ENCODE measurements around the gene TAF9.
"Not testable (repeated sequence)": the region's sequence is repeated elsewhere in the genome, so short reads cannot be mapped to it uniquely, and the experiment has no call there.

TAF9 gene

GRCh38 chr5:69369340-69370121 is at the start of gene TAF9, which contains the start of the genes AK6 and RAD17:
Gene TAF9, minus strand, starts transcription at chr5:69369520. Its CDS starts 3,783 bp downstream, at chr5:69365737.
Gene AK6, minus strand, starts transcription at chr5:69369520. Its CDS starts 30 bp downstream, at chr5:69369490.
Gene RAD17, plus strand, starts transcription at chr5:69369818. Its CDS starts 2,391 bp downstream, at chr5:69372209.
- peak; percentile 93 for DNase-seq (ENCODE audit: low spot score)

- no peak for DNase-seq (ENCODE audit: low spot score)
Measured at GRCh38 chr5:69418554-69418953, 49.2 kb upstream of the TAF9 start.

- peak; percentile 3 for DNase-seq (ENCODE audit: low spot score)
Measured at GRCh38 chr5:69416699-69417098, 47.4 kb upstream of the TAF9 start.

- peak; percentile 16 for DNase-seq (ENCODE audit: low spot score)
Measured at GRCh38 chr5:69416180-69416579, 46.9 kb upstream of the TAF9 start.

GRCh38 chr5:69415584-69415958 is 46.3 kb upstream of the TAF9 start:
- DNase-seq (ENCODE audit: low spot score) = peak; percentile 53

- DNase-seq (ENCODE audit: low spot score) = peak; percentile 90
Measured at GRCh38 chr5:69414885-69415583, 45.7 kb upstream of the TAF9 start, which contains the start of gene MARVELD2. Gene MARVELD2, plus strand, starts transcription at chr5:69415116. Its CDS starts 4,270 bp downstream, at chr5:69419386.

- no peak for DNase-seq (ENCODE audit: low spot score)
Measured at GRCh38 chr5:69404659-69405330, 35.5 kb upstream of the TAF9 start.

GRCh38 chr5:69378376-69378775 is 9.1 kb upstream of the TAF9 start:
- no peak for DNase-seq (ENCODE audit: low spot score)

GRCh38 chr5:69374911-69375446 is 5.7 kb upstream of the TAF9 start:
- no peak for DNase-seq (ENCODE audit: low spot score)

- no peak for DNase-seq (ENCODE audit: low spot score)
Measured at GRCh38 chr5:69372394-69372793, 3.1 kb upstream of the TAF9 start.

GRCh38 chr5:69370335-69370734 is 1.0 kb upstream of the TAF9 start:
- DNase-seq (ENCODE audit: low spot score) = not testable (repeated sequence)

- no peak for DNase-seq (ENCODE audit: low spot score)
Measured at GRCh38 chr5:69368458-69369339, 621 bp downstream of the TAF9 start.

GRCh38 chr5:69367697-69368279 is 1.5 kb downstream of the TAF9 start:
- DNase-seq (ENCODE audit: low spot score) = no peak

- DNase-seq (ENCODE audit: low spot score) = no peak
Measured at GRCh38 chr5:69364850-69365249, 4.5 kb downstream of the TAF9 start.

- DNase-seq (ENCODE audit: low spot score) = no peak
Measured at GRCh38 chr5:69364414-69364813, 4.9 kb downstream of the TAF9 start.

GRCh38 chr5:69360442-69360841 is 8.9 kb downstream of the TAF9 start:
- no peak for DNase-seq (ENCODE audit: low spot score)

GRCh38 chr5:69359699-69360098 is 9.6 kb downstream of the TAF9 start:
- no peak for DNase-seq (ENCODE audit: low spot score)

- DNase-seq (ENCODE audit: low spot score) = no peak
Measured at GRCh38 chr5:69350664-69351063, 18.7 kb downstream of the TAF9 start.

- DNase-seq (ENCODE audit: low spot score) = no peak
Measured at GRCh38 chr5:69343083-69343482, 26.2 kb downstream of the TAF9 start.

- no peak for DNase-seq (ENCODE audit: low spot score)
Measured at GRCh38 chr5:69341520-69342161, 27.7 kb downstream of the TAF9 start.
